ENCODE results near the gene GCSAML.
A peak's percentile ranks its signal among the peaks of the same experiment; 100 is the strongest.

Gene GCSAML

DNA sequence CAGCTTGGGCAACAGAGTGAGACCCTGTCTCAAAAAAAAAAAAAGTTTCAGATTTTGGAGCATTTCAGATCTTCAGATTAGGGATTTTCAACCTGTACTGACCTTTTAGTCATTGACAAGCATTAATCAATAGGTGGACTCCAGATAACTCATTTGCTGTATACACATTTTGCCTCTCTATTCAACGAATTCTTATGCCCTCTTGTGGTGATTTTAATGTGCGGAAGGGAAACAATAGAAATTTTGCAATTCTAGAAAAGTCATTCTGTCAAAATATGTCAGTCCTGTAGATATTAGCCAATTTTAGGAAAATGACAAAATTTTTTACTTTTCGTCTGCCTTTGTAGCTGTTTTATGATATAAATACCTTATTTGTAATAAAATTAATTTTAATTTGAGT, 27.6 kb downstream of the GCSAML start:
- peak in 1 of 2 experiments; percentile 8 for DNase-seq

DNA sequence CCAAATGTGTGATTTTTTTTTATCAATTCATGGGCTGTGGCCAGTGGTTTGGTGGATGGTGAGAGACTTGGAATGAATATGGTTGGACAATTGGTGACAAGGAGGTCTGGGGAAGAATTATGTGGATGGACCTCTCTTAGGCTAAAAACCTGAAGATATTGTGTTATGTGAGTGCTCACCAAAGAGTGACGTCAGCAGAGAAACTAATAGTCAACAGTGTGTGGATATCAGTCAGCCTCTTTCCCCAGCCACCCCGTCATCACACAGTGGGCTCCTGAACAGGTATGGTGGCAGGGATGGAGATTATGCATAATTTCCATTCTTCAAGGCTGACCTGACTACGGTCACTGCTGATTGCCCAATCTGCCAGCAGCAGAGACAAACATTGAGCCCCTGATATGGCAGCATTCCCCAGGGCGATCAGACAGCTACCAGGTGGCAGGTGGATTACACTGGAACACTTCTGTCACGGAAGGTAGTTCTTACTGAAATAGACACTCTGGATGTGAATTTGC, 30.1 kb downstream of the GCSAML start:
- DNase-seq = no peak

DNA sequence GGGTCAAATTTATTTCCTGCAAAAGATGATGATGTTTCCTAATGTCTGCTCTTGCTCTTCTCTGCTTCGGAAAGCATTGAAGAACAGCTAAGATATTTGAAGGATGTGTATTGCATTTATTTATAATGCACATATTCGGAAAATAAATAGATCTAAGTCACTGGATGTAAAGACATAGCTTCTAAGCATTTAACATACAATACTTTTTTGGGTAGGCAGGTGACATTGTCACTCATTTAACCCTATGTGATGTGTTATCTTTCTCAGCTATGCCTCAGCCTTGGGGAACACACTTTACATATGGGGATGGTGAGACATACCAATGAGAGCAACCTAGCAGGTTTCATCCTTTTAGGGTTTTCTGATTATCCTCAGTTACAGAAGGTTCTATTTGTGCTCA, 39.1 kb downstream of the GCSAML start, which contains the start of gene OR2G2:
Gene OR2G2, plus strand, starts transcription at position 301 of the 400 bp plus-strand sequence. Its CDS starts 0 bp downstream, at position 301.
- no peak for DNase-seq

DNA sequence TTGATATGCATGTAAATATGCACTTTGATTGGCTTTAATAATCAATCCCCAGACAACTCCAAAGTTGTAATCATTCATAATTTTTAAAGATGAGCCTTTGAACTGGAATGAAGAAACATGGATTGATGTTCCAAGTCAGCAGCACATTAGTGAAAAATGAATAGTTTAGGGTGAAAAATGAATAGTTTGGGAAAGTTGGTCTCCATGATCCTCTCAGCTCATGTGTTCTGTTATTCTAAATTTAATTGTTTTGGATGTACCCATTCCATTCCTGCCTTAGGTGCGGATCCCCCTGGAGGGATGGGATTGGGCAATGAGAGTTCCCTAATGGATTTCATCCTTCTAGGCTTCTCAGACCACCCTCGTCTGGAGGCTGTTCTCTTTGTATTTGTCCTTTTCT, 56.4 kb downstream of the GCSAML start, which contains the start of gene OR2G3:
Gene OR2G3, plus strand, starts transcription at position 301 of the 400 bp plus-strand sequence. Its CDS starts 0 bp downstream, at position 301.
- no peak for DNase-seq

DNA sequence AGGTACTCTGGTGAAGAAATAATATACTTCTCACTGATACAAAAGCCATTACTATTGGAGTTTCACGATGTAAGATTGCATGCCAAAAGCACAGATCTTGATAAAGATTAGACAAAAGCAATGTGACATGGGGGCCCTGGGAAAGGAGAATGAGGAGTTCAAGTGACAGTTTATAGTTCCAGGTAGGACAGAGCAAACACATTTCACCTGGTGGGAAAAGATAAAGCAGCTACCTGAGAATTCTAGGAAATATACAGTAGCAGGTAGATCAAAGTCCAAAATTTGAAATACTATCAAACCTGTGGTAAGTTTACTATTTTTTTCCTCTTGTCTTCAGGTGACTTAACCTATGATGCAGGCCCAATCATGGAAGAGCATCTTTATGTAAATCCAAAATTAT, 64.5 kb downstream of the GCSAML start:
- no peak for DNase-seq

DNA sequence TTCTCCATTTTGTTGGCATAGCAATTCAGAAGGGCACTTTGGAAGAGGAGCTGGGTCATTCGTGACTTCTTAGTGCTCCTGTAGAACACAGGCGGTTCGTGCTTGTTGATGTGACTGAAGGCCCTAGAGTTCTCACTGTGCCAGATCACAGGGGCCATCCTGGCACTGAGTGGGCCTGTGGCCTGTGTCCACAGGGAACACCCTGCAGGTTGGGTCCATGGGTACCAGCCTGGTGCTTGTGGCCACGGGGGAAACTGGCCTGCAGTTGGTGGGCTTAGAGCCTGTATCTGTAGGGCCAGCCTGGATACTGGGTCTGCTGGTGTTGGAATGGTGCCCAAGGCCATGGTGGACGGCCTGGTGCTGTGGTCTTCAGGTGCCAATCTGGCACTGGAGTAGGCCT, 65.7 kb downstream of the GCSAML start:
- no peak for DNase-seq

Measured in NCI-H526 (cell line).